GM12801 (cell line): ENCODE results near the gene FOSL2.

Source experiments
- CTCF ChIP-seq: IDR thresholded peaks from one replicate; pipeline ENCODE4 v1.5.1; 2011; ENCODE audit warnings: control low read depth; ENCODE audit not compliant: insufficient read length; ENCODE audit errors: extremely low read depth

The FOSL2 gene

DNA sequence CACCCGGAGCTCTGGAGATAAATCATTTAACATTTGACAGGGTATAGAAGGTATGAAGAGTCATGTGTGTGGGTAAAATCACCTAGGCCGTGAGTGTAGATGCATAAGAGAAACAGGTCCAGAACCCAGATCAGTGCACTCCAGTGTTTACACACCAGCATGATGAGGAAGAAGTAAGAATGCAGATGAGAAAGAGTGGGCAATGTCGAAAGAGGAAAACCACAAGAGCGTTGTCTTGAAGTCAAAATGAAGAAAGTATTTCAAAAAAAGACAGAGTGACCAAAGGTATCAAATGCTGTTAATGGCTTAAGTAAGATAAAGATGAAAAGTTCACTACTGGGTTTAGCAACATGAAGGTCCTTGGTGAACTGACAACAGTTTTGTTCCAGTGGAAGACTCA lies 71.2 kb downstream of the FOSL2 start:
- TF ChIP-seq CTCF = no peak

- TF ChIP-seq CTCF = no peak
Observed at GRCh38 chr2:28465148-28465885, 72.7 kb downstream of the FOSL2 start.
